Mesothelial cell of epicardium (in vitro differentiated cells): Measurements from ENCODE around the gene AQP6. TPM values are rescaled to one million over a fixed set of nuclear protein-coding genes. Genes with fewer than 3 reads are reported as not detected.
"Not testable (repeated sequence)": the region's sequence is repeated elsewhere in the genome, so short reads cannot be mapped to it uniquely, and the experiment has no call there.

Experiments
- DNase-seq, 2 experiments: peaks; one replicate each; pipeline ENCODE4 v3.0.0; 2021; ENCODE audit warnings: low spot score in 2 of 2; ENCODE audit not compliant: unreplicated experiment in 2 of 2
- H3K27ac Mint-ChIP-seq: 2 replicates; pipeline ENCODE4 v1.8.0; 2021; ENCODE audit warnings: mixed read lengths
- H3K27me3 Mint-ChIP-seq: 2 replicates; pipeline ENCODE4 v1.8.0; 2021; ENCODE audit warnings: low read depth, mixed read lengths
- H3K36me3 Mint-ChIP-seq: 2 replicates; pipeline ENCODE4 v1.8.0; 2021; ENCODE audit warnings: mixed read lengths
- H3K4me1 Mint-ChIP-seq: 2 replicates; pipeline ENCODE4 v1.8.0; 2021; ENCODE audit warnings: mixed read lengths
- H3K4me3 Mint-ChIP-seq: 2 replicates; pipeline ENCODE4 v1.8.0; 2021; ENCODE audit warnings: mild to moderate bottlenecking, moderate library complexity, mixed read lengths
- H3K9me3 Mint-ChIP-seq: 2 replicates; pipeline ENCODE4 v1.8.0; 2021; ENCODE audit warnings: mixed read lengths
- total RNA-seq: library from RNA; stranded (reverse); gene quantifications from 3 replicates; pipeline ENCODE4 v1.2.1, GENCODE V29; 2021
- TF ChIP-seq, protein P1 (sequence below): fragments of 200-600 bp; sonication (generic); IDR thresholded peaks from one replicate; pipeline ENCODE4 v1.5.0; 2021; ENCODE audit warnings: antibody characterized with exemption; ENCODE audit not compliant: unreplicated experiment

The AQP6 gene
- total RNA-seq, 1 donor from 2014 or later: 0.16 TPM

DNA sequence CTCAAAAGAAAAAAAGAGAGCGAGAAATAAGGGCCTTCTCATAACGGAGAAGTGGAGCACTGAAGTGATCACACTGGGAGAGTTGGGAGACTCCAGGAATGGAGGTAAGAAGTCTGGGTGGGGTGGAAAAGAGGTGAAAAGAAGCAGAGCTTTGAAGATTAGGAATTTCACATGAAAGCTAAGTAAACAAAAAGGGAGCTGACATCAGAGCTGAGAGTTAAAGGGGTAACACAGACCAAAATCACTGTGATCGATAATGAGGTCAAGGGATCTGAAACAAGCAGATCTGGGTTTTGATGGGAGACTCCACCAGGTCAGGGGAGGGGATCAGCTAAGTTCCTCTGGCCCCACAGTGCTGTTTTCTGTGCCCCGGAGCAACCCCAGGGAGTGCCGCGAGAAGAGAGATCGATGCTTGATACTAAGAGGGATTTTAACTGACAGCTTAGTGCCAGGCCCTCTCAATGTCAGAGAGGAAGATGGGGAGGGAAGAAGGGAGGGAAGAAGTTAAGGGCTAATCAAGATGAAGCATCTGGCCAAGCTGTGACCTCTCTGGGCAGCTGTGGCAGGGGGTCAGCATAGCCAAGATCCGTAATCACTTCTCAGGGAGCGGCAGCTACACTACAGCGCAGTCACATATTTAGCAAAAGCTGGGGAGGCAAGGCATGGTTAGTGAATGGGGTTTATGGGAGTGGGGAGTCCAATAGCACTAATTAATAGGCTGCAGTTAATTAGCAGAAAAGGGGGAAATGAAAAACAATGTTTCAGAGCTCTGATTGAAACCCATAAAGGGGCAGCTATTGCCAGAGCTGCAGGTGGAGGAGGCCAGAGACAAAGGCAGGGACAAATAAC lies 8.0 kb downstream of the AQP6 start:
- Mint-ChIP-seq H3K4me1 (peaks cover 46% of the 10 kb centered on the region), H3K36me3 (no peaks in the 10 kb centered on the region), H3K9me3 (no peaks in the 10 kb centered on the region), H3K27me3 (peaks cover 2% of the 10 kb centered on the region), H3K27ac (no peak overlapping the region), H3K4me3 (no peak overlapping the region)
- DNase-seq: no peak
- TF ChIP-seq, protein P1, sequence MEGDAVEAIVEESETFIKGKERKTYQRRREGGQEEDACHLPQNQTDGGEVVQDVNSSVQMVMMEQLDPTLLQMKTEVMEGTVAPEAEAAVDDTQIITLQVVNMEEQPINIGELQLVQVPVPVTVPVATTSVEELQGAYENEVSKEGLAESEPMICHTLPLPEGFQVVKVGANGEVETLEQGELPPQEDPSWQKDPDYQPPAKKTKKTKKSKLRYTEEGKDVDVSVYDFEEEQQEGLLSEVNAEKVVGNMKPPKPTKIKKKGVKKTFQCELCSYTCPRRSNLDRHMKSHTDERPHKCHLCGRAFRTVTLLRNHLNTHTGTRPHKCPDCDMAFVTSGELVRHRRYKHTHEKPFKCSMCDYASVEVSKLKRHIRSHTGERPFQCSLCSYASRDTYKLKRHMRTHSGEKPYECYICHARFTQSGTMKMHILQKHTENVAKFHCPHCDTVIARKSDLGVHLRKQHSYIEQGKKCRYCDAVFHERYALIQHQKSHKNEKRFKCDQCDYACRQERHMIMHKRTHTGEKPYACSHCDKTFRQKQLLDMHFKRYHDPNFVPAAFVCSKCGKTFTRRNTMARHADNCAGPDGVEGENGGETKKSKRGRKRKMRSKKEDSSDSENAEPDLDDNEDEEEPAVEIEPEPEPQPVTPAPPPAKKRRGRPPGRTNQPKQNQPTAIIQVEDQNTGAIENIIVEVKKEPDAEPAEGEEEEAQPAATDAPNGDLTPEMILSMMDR: no peak

DNA sequence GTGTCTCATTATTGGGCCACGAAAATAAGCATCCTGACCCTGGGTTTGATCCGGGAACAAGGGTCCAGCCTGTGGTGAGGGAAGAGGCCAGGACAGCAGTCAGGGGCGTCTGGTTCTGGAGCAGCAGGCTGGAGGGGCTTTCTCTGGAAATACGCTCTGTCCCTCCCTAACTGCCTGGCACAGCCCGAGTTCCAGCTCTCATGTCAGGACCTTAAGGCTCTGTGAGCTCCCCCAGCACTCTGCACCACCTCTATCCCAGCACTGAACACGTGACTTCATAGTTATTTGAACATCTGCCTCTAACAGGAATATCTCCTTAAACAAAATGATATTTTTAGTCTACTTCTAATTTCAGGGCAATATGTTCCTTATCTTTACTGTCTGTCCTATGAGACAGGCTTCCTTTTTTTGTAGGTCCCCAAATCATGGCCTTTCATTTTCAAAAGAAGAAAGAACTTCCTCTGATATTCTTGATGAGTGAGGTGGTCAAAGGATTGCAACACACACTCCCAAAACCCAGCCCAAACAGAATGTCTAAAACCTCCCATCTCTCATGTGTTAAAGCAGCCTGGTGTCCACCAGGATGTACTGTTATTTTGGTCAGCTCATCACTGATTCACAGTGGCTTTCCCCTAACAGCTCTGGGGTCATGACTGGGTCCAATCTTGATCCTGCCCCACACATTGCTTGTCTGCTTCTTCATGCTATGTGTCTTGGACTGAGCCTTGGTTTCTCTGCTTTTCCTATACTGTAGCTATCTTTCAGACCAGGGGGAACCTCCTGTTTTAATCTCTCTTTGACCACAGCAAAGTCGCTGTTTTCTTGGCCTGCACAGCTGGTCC lies 9.7 kb downstream of the AQP6 start:
- Mint-ChIP-seq H3K36me3 (peaks cover 2% of the 10 kb centered on the region), H3K27ac (no peak overlapping the region), H3K4me3 (no peak overlapping the region), H3K4me1 (peaks cover 46% of the 10 kb centered on the region), H3K27me3 (no peaks in the 10 kb centered on the region), H3K9me3 (no peaks in the 10 kb centered on the region)
- no peak for DNase-seq
- TF ChIP-seq, protein P1: no peak

DNA sequence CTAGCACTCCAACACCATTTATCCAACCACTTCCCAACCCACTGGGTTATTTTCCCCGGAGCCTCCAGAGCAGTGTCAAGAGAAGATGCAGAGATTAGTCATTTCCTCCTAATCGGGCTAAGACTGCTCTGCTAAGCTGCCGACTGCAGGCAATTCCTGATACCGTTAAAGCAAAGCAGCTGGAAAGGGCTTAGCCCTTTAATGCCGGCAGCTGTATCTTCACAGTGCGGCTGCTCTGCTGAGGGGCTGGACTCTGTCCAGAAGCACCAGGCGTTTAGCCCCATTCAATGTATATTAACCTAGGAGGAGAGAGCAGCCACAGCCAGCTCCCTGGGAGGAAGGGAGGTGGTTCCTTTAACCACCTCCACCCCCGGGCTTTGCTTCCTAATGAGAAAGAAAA lies 11.1 kb downstream of the AQP6 start:
- TF ChIP-seq, protein P1: no peak
- Mint-ChIP-seq H3K27me3 (no peaks in the 10 kb centered on the region), H3K4me3 (no peak overlapping the region), H3K27ac (peak overlapping the region; percentile 40), H3K36me3 (peaks cover 8% of the 10 kb centered on the region), H3K4me1 (peaks cover 36% of the 10 kb centered on the region), H3K9me3 (no peaks in the 10 kb centered on the region)
- no peak for DNase-seq

DNA sequence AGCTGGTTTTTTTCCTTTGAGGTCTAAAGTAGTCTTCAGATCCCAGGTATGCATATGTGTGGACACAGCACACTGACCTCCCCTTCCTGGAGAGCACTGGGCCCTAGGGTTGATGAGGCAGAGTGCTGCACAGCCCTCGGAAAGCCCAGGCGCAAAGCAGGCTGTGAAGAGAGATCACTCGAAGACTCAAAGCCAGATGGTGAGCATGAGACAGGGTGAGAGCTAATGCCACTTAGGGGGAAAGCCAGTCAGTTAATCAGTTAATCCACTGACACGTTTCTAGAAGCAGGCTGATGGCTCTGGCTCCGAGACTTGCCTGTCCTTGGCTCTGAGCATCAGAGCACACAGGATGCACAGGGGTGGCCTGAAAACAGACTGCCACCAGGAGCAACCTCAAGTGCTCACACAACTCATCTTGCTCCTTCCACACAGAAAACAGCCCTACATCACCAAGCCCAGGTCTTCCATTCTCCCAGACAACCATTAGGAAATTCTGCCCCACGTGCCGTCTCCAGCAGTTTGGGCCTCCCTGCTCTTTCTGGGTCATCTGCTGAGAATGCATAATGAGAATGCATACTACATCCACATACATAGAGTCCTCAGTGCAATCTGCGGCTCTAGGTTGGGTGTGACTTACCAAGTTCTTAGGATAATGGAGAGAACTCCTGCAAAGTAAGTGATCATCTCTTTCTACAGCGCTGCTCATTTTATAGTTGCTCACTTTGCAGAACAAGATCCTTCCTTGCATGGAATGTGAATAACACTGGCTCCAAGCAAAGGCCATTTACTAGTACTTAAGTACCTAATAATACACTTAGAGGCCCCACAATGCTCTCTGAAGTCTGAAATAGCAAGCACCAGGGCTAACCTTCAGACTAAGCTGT lies 12.0 kb downstream of the AQP6 start:
- no peak overlapping the region for H3K27ac Mint-ChIP-seq
- TF ChIP-seq, protein P1: no peak

DNA sequence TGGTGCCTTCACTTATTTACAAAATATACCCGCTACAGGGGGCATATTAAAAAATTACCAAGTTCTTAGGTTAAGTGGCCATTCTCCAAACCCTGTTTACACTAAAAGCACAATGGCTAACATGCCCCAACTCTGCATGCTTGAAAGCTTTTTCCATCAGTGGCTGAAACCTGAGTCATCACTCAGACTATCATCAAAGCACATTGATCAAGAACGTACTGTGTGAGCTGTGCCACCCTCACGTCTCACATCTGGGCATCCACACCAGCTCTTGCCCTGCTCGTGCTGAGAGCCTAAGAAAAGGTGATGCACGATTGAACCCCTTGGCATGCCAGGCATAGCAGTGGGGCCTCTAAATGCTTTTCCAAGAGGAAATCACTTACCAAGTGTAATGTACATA lies 13.2 kb downstream of the AQP6 start:
- H3K27me3 Mint-ChIP-seq: no peaks in the 10 kb centered on the region
- H3K4me3 Mint-ChIP-seq: no peak overlapping the region
- peaks cover 17% of the 10 kb centered on the region for H3K4me1 Mint-ChIP-seq
- peaks cover 14% of the 10 kb centered on the region for H3K36me3 Mint-ChIP-seq
- no peaks in the 10 kb centered on the region for H3K9me3 Mint-ChIP-seq
- no peak for DNase-seq
- H3K27ac Mint-ChIP-seq: no peak overlapping the region
- TF ChIP-seq, protein P1: no peak

More for the DNA sequence above, 12.0 kb downstream of the AQP6 start:
- H3K4me1 Mint-ChIP-seq: peaks cover 27% of the 10 kb centered on the region
- H3K9me3 Mint-ChIP-seq: no peaks in the 10 kb centered on the region
- peaks cover 9% of the 10 kb centered on the region for H3K36me3 Mint-ChIP-seq
- no peak for DNase-seq
- no peaks in the 10 kb centered on the region for H3K27me3 Mint-ChIP-seq
- H3K4me3 Mint-ChIP-seq: no peak overlapping the region

DNA sequence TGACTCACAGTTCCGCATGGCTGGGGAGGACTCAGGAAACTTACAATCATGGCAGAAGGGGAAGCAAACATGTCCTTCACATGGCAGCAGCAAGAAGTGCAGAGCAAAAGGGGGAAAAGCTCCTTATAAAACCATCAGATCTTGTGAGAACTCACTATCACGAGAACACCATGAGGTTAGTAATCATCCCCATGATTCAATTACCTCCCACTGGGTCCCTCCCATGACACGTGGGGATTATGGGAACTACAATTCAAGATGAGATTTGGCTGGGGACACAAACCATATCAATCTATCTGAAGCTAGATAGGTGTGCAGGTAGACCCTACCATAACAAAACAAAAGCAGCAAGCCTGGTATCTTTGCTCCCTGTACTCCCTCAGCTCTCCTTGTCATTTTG lies 13.7 kb downstream of the AQP6 start:
- Mint-ChIP-seq H3K36me3 (peaks cover 14% of the 10 kb centered on the region), H3K4me1 (peaks cover 16% of the 10 kb centered on the region)
- DNase-seq, H3K9me3 Mint-ChIP-seq, H3K4me3 Mint-ChIP-seq, H3K27ac Mint-ChIP-seq, H3K27me3 Mint-ChIP-seq: not testable (repeated sequence)
